Measurements from ENCODE around the gene AP4S1.
"Not testable (repeated sequence)": the region's sequence is repeated elsewhere in the genome, so short reads cannot be mapped to it uniquely, and the experiment has no call there.

AP4S1 gene

GRCh38 chr14:31001339-31001658 is 24.1 kb upstream of the AP4S1 start:
- no peaks in the 10 kb centered on the region for H3K4me1 ChIP-seq (ENCODE audit: insufficient read depth, low read length)
- DNase-seq: no peak
- peaks cover 93% of the 10 kb centered on the region for H3K79me2 ChIP-seq (ENCODE audit: insufficient read depth, low read length)
- no peak overlapping the region for H2AFZ ChIP-seq (ENCODE audit: low read depth, low read length)
- no peak overlapping the region for H3K9ac ChIP-seq (ENCODE audit: low read depth, low read length)
- ATAC-seq (ENCODE audit: insufficient read depth, low read depth): no peak
- H3K27me3 ChIP-seq (ENCODE audit: insufficient read depth, low read length, poor library complexity): no peaks in the 10 kb centered on the region
- H4K20me1 ChIP-seq (ENCODE audit: insufficient read depth, low read length): peaks cover 24% of the 10 kb centered on the region
- no peak overlapping the region for H3K27ac ChIP-seq (ENCODE audit: low read length)
- no peak for TF ChIP-seq CTCF (IDR thresholded peaks at IDR 0.05; ENCODE audit: borderline replicate concordance, extremely low read depth, low read length, poor library complexity, severe bottlenecking)
- TF ChIP-seq EZH2 (IDR thresholded peaks at IDR 0.05; ENCODE audit: borderline replicate concordance, low read depth, low read length, severe bottlenecking): no peak
- H3K36me3 ChIP-seq (ENCODE audit: insufficient read depth, low read length): peaks cover 57% of the 10 kb centered on the region
- peaks cover 20% of the 10 kb centered on the region for H3K9me3 ChIP-seq (ENCODE audit: insufficient read depth, low read length, severe bottlenecking)
- no peak overlapping the region for H3K4me2 ChIP-seq (ENCODE audit: insufficient read depth, low read length)
- H3K4me3 ChIP-seq (ENCODE audit: low read depth in 1 of 2, low read length in 2 of 2): no peak overlapping the region

- H3K36me3 ChIP-seq (ENCODE audit: insufficient read depth, low read length): peaks cover 55% of the 10 kb centered on the region
- H3K4me2 ChIP-seq (ENCODE audit: insufficient read depth, low read length): no peak overlapping the region
- peaks cover 19% of the 10 kb centered on the region for H3K9me3 ChIP-seq (ENCODE audit: insufficient read depth, low read length, severe bottlenecking)
- H3K4me3 ChIP-seq (ENCODE audit: low read depth in 1 of 2, low read length in 2 of 2): no peak overlapping the region
- peaks cover 11% of the 10 kb centered on the region; the same call in 1 of the 2 replicates for H4K20me1 ChIP-seq (ENCODE audit: insufficient read depth, low read length)
- no peak overlapping the region for H3K9ac ChIP-seq (ENCODE audit: low read depth, low read length)
- H3K27me3 ChIP-seq (ENCODE audit: insufficient read depth, low read length, poor library complexity): no peaks in the 10 kb centered on the region
- TF ChIP-seq CTCF (IDR thresholded peaks at IDR 0.05; ENCODE audit: borderline replicate concordance, extremely low read depth, low read length, poor library complexity, severe bottlenecking) (no peak), EZH2 (IDR thresholded peaks at IDR 0.05; ENCODE audit: borderline replicate concordance, low read depth, low read length, severe bottlenecking) (no peak)
- no peaks in the 10 kb centered on the region for H3K4me1 ChIP-seq (ENCODE audit: insufficient read depth, low read length)
- no peak overlapping the region for H2AFZ ChIP-seq (ENCODE audit: low read depth, low read length)
- no peak for ATAC-seq (ENCODE audit: insufficient read depth, low read depth)
- no peak for DNase-seq
- H3K79me2 ChIP-seq (ENCODE audit: insufficient read depth, low read length): peaks cover 93% of the 10 kb centered on the region
- no peak overlapping the region for H3K27ac ChIP-seq (ENCODE audit: low read length)
These were observed 22.2 kb upstream of the AP4S1 start for GRCh38 chr14:31003284-31003683.

- not testable (repeated sequence) for H3K4me3 ChIP-seq (ENCODE audit: low read depth in 1 of 2, low read length in 2 of 2); DNase-seq; H3K27me3 ChIP-seq (ENCODE audit: insufficient read depth, low read length, poor library complexity); H3K4me2 ChIP-seq (ENCODE audit: insufficient read depth, low read length); ATAC-seq (ENCODE audit: insufficient read depth, low read depth); H3K9ac ChIP-seq (ENCODE audit: low read depth, low read length); H3K4me1 ChIP-seq (ENCODE audit: insufficient read depth, low read length); H2AFZ ChIP-seq (ENCODE audit: low read depth, low read length); H3K27ac ChIP-seq (ENCODE audit: low read length)
- Histone ChIP-seq H3K79me2 (ENCODE audit: insufficient read depth, low read length) (peaks cover 93% of the 10 kb centered on the region), H3K36me3 (ENCODE audit: insufficient read depth, low read length) (peaks cover 52% of the 10 kb centered on the region), H4K20me1 (ENCODE audit: insufficient read depth, low read length) (peaks cover 14% of the 10 kb centered on the region; the same call in 1 of the 2 replicates), H3K9me3 (ENCODE audit: insufficient read depth, low read length, severe bottlenecking) (peaks cover 13% of the 10 kb centered on the region)
These were observed 21.4 kb upstream of the AP4S1 start for GRCh38 chr14:31004007-31004406.

- no peak overlapping the region for H3K4me3 ChIP-seq (ENCODE audit: low read depth in 1 of 2, low read length in 2 of 2)
- peaks cover 91% of the 10 kb centered on the region for H3K79me2 ChIP-seq (ENCODE audit: insufficient read depth, low read length)
- TF ChIP-seq EZH2 (IDR thresholded peaks at IDR 0.05; ENCODE audit: borderline replicate concordance, low read depth, low read length, severe bottlenecking): no peak
- TF ChIP-seq CTCF (IDR thresholded peaks at IDR 0.05; ENCODE audit: borderline replicate concordance, extremely low read depth, low read length, poor library complexity, severe bottlenecking): no peak
- ATAC-seq (ENCODE audit: insufficient read depth, low read depth) (no peak), DNase-seq (no peak)
- H3K27me3 ChIP-seq (ENCODE audit: insufficient read depth, low read length, poor library complexity): no peaks in the 10 kb centered on the region
- peaks cover 21% of the 10 kb centered on the region; the same call in 1 of the 2 replicates for H4K20me1 ChIP-seq (ENCODE audit: insufficient read depth, low read length)
- H3K4me2 ChIP-seq (ENCODE audit: insufficient read depth, low read length): no peak overlapping the region
- peaks cover 35% of the 10 kb centered on the region for H3K36me3 ChIP-seq (ENCODE audit: insufficient read depth, low read length)
- no peak overlapping the region for H3K27ac ChIP-seq (ENCODE audit: low read length)
- H3K4me1 ChIP-seq (ENCODE audit: insufficient read depth, low read length): no peaks in the 10 kb centered on the region
- H3K9me3 ChIP-seq (ENCODE audit: insufficient read depth, low read length, severe bottlenecking): no peaks in the 10 kb centered on the region
- H3K9ac ChIP-seq (ENCODE audit: low read depth, low read length): no peak overlapping the region
- no peak overlapping the region for H2AFZ ChIP-seq (ENCODE audit: low read depth, low read length)
These were observed 18.7 kb upstream of the AP4S1 start for GRCh38 chr14:31006703-31007102.
